ENCODE measurements around the gene ATP9A.

The ATP9A gene

DNA sequence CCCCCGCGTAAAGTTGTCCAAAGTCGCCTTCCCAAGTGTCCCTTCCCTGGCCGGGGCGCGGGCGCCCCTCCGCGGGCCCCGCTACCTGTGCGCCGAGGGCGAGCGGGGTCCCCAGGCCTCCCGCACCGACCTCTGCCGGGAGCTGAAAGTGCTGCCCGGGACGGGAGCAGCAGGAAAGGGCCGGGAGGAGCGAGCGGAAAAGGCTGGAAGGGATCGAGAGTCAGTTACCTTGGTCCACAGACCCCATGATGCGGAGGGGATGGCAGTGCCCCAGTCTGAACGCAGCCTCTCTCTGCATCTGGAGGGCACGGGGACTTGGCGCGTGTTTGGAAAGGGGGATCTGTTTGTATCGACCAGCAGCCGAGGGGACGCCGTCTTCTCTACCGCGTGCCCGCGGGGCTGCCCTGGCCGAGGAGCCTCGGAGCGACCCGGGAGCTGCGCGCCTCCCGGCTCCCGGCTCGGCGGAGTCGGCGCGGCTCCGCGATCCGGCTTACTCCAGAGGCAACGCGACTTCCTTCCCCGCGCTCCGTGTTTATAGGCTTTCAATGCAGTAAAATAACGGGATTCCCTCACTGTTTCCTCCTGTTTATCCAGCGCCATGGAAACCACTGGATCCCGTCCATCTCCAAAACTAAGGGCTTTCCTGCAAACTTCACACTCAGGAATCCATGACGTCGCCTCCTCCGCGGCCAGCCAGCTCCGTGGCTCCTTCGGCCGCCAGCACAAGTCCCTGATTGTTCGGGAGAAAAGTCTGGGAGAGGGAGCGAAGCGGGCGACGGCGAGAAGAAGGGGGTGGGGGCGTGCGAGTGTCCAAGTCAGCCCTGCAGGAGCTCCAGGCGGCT, 205.6 kb downstream of the ATP9A start (continued):
- peak; percentile 10; the same call in 1 of the 2 replicates for TF ChIP-seq KLF9 (tag by site-specific recombination; IDR thresholded peaks at IDR 0.05; ENCODE audit: low read depth)
- TF ChIP-seq, protein P1, sequence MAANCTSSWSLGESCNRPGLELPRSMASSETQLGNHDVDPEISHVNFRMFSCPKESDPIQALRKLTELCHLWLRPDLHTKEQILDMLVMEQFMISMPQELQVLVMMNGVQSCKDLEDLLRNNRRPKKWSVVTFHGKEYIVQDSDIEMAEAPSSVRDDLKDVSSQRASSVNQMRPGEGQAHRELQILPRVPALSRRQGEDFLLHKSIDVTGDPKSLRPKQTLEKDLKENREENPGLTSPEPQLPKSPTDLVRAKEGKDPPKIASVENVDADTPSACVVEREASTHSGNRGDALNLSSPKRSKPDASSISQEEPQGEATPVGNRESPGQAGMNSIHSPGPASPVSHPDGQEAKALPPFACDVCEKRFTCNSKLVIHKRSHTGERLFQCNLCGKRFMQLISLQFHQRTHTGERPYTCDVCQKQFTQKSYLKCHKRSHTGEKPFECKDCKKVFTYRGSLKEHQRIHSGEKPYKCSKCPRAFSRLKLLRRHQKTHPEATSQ (tag by site-specific recombination; IDR thresholded peaks at IDR 0.05) = peak; percentile 37; the same call in 1 of the 2 replicates
- no peak for TF ChIP-seq ZNF768 (tag by site-specific recombination; IDR thresholded peaks at IDR 0.05)
- peak; percentile 88 for TF ChIP-seq IKZF3 (tag by site-specific recombination; IDR thresholded peaks at IDR 0.05)
- TF ChIP-seq, protein P2, sequence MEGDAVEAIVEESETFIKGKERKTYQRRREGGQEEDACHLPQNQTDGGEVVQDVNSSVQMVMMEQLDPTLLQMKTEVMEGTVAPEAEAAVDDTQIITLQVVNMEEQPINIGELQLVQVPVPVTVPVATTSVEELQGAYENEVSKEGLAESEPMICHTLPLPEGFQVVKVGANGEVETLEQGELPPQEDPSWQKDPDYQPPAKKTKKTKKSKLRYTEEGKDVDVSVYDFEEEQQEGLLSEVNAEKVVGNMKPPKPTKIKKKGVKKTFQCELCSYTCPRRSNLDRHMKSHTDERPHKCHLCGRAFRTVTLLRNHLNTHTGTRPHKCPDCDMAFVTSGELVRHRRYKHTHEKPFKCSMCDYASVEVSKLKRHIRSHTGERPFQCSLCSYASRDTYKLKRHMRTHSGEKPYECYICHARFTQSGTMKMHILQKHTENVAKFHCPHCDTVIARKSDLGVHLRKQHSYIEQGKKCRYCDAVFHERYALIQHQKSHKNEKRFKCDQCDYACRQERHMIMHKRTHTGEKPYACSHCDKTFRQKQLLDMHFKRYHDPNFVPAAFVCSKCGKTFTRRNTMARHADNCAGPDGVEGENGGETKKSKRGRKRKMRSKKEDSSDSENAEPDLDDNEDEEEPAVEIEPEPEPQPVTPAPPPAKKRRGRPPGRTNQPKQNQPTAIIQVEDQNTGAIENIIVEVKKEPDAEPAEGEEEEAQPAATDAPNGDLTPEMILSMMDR (tag by site-specific recombination; IDR thresholded peaks at IDR 0.05) = peak; percentile 90
- TF ChIP-seq, protein P3, sequence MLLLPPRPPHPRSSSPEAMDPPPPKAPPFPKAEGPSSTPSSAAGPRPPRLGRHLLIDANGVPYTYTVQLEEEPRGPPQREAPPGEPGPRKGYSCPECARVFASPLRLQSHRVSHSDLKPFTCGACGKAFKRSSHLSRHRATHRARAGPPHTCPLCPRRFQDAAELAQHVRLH (tag by site-specific recombination; IDR thresholded peaks at IDR 0.05) = no peak
- no peak for TF ChIP-seq ZNF202 (tag by site-specific recombination; IDR thresholded peaks at IDR 0.05; ENCODE audit: borderline replicate concordance)
- no peak for TF ChIP-seq ZNF292 (tag by site-specific recombination; IDR thresholded peaks at IDR 0.05; ENCODE audit: borderline replicate concordance, low read depth)
- peak; percentile 49; the same call in 1 of the 2 replicates for TF ChIP-seq ZNF24 (tag by site-specific recombination; IDR thresholded peaks at IDR 0.05)
- no peak for TF ChIP-seq ZNF184 (tag by site-specific recombination; IDR thresholded peaks at IDR 0.05)
- TF ChIP-seq ZNF548 (tag by site-specific recombination; IDR thresholded peaks at IDR 0.05) = no peak
- TF ChIP-seq SP2 (tag by site-specific recombination; IDR thresholded peaks at IDR 0.05) = no peak
- peak; percentile 82 for TF ChIP-seq OVOL3 (tag by site-specific recombination; IDR thresholded peaks at IDR 0.05)
- no peak for TF ChIP-seq SCRT2 (tag by site-specific recombination; IDR thresholded peaks at IDR 0.05)
- TF ChIP-seq, protein P4, sequence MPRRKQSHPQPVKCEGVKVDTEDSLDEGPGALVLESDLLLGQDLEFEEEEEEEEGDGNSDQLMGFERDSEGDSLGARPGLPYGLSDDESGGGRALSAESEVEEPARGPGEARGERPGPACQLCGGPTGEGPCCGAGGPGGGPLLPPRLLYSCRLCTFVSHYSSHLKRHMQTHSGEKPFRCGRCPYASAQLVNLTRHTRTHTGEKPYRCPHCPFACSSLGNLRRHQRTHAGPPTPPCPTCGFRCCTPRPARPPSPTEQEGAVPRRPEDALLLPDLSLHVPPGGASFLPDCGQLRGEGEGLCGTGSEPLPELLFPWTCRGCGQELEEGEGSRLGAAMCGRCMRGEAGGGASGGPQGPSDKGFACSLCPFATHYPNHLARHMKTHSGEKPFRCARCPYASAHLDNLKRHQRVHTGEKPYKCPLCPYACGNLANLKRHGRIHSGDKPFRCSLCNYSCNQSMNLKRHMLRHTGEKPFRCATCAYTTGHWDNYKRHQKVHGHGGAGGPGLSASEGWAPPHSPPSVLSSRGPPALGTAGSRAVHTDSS (tag by site-specific recombination; IDR thresholded peaks at IDR 0.05) = no peak
- peak; percentile 49; the same call in 1 of the 2 replicates for TF ChIP-seq BCL11A (tag by site-specific recombination; IDR thresholded peaks at IDR 0.05; ENCODE audit: low read depth)
- peak; percentile 6; the same call in 1 of the 2 replicates for TF ChIP-seq PRDM1 (tag by site-specific recombination; IDR thresholded peaks at IDR 0.05)
- TF ChIP-seq, protein P5, sequence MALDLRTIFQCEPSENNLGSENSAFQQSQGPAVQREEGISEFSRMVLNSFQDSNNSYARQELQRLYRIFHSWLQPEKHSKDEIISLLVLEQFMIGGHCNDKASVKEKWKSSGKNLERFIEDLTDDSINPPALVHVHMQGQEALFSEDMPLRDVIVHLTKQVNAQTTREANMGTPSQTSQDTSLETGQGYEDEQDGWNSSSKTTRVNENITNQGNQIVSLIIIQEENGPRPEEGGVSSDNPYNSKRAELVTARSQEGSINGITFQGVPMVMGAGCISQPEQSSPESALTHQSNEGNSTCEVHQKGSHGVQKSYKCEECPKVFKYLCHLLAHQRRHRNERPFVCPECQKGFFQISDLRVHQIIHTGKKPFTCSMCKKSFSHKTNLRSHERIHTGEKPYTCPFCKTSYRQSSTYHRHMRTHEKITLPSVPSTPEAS (tag by site-specific recombination; IDR thresholded peaks at IDR 0.05) = no peak
- no peak for TF ChIP-seq BCL11B (tag by site-specific recombination; IDR thresholded peaks at IDR 0.05; ENCODE audit: low read depth)
- TF ChIP-seq, protein P6, sequence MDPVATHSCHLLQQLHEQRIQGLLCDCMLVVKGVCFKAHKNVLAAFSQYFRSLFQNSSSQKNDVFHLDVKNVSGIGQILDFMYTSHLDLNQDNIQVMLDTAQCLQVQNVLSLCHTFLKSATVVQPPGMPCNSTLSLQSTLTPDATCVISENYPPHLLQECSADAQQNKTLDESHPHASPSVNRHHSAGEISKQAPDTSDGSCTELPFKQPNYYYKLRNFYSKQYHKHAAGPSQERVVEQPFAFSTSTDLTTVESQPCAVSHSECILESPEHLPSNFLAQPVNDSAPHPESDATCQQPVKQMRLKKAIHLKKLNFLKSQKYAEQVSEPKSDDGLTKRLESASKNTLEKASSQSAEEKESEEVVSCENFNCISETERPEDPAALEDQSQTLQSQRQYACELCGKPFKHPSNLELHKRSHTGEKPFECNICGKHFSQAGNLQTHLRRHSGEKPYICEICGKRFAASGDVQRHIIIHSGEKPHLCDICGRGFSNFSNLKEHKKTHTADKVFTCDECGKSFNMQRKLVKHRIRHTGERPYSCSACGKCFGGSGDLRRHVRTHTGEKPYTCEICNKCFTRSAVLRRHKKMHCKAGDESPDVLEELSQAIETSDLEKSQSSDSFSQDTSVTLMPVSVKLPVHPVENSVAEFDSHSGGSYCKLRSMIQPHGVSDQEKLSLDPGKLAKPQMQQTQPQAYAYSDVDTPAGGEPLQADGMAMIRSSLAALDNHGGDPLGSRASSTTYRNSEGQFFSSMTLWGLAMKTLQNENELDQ (tag by site-specific recombination; IDR thresholded peaks at IDR 0.05; ENCODE audit: low read depth) = no peak
- no peak for TF ChIP-seq ZNF155 (tag by site-specific recombination; IDR thresholded peaks at IDR 0.05)
- no peak for TF ChIP-seq ZNF169 (tag by site-specific recombination; IDR thresholded peaks at IDR 0.05)
- no peak for TF ChIP-seq ZNF585B (tag by site-specific recombination; IDR thresholded peaks at IDR 0.05)
- TF ChIP-seq ZNF571 (tag by site-specific recombination; IDR thresholded peaks at IDR 0.05) = no peak
- TF ChIP-seq ZSCAN16 (tag by site-specific recombination; IDR thresholded peaks at IDR 0.05) = no peak
- TF ChIP-seq ZNF747 (tag by site-specific recombination; IDR thresholded peaks at IDR 0.05) = no peak
- TF ChIP-seq ZNF561 (tag by site-specific recombination; IDR thresholded peaks at IDR 0.05; ENCODE audit: borderline replicate concordance) = 0 out of 2 replicates have a peak, but pooled peaks have one; percentile 54
- no peak for TF ChIP-seq ZNF266 (tag by site-specific recombination; IDR thresholded peaks at IDR 0.05; ENCODE audit: low read depth)
- TF ChIP-seq, protein P7, sequence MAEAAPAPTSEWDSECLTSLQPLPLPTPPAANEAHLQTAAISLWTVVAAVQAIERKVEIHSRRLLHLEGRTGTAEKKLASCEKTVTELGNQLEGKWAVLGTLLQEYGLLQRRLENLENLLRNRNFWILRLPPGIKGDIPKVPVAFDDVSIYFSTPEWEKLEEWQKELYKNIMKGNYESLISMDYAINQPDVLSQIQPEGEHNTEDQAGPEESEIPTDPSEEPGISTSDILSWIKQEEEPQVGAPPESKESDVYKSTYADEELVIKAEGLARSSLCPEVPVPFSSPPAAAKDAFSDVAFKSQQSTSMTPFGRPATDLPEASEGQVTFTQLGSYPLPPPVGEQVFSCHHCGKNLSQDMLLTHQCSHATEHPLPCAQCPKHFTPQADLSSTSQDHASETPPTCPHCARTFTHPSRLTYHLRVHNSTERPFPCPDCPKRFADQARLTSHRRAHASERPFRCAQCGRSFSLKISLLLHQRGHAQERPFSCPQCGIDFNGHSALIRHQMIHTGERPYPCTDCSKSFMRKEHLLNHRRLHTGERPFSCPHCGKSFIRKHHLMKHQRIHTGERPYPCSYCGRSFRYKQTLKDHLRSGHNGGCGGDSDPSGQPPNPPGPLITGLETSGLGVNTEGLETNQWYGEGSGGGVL (tag by site-specific recombination; IDR thresholded peaks at IDR 0.05) = no peak; the same call in 1 of the 2 replicates

Data from HEK293 (cell line).